Measurements from ENCODE around the gene ERCC1. TPM values are rescaled to one million over a fixed set of nuclear protein-coding genes. Genes with fewer than 3 reads are reported as not detected.

ERCC1 gene
- total RNA-seq, 1 experiment from 2014 or later, result 125 TPM

DNA sequence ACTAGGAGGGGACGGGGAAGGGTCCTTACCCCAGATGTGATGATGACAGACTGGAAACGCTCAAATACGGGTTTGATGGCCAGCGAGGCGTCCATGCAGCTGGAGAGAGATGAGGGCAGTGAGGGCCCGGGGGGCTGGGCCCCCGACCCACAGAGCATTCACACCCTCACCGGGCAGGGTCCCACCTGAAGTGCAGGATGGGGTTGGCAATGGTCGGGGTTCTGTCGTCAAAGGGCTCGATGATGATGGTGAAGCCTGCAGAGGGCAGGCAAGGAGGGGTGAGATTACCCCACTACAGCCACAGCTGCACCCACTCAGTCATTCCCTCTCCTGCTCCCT is 66.3 kb downstream of the ERCC1 start:
- DNase-seq (ENCODE audit: low read depth, low spot score), result no peak
- in situ Hi-C loops (cut with HindIII; ENCODE audit: low pct_unique_long_range_greater_than_20kb, low sequenced_read_pairs), result no loop called here

Small RNAs within 50 kb of the gene (small RNA-seq; reads per million reads assigned to genes)
- 0 reads per million in 2 experiments for gene MIR6088

Other genes with a start within 250 kb of the ERCC1 start
- 22.1 and 22.3 TPM in 2 replicates for gene TRAPPC6A, start 245.7 kb downstream of the ERCC1 start, total RNA-seq (2014; rRNA removed; shearing (Covaris generic))
- 3.7 and 5.3 TPM in 2 replicates for gene BLOC1S3, start 245.1 kb downstream of the ERCC1 start, total RNA-seq (2014; rRNA removed; shearing (Covaris generic))
- gene EXOC3L2, start 178.5 kb downstream of the ERCC1 start, total RNA-seq (2014; rRNA removed; shearing (Covaris generic)), result not detected in 2 replicates
- 7.2 and 7.7 TPM in 2 replicates for gene MARK4, start 172.6 kb downstream of the ERCC1 start, total RNA-seq (2014; rRNA removed; shearing (Covaris generic))
- not detected in 2 replicates for gene CKM, start 101.0 kb downstream of the ERCC1 start, total RNA-seq (2014; rRNA removed; shearing (Covaris generic))
- gene KLC3, start 83.2 kb downstream of the ERCC1 start, total RNA-seq (2014; rRNA removed; shearing (Covaris generic)), result 0.43 and 1.3 TPM in 2 replicates
- gene ERCC2, start 53.3 kb downstream of the ERCC1 start, total RNA-seq (2014; rRNA removed; shearing (Covaris generic)), result 10.7 and 13.8 TPM in 2 replicates
- gene PPP1R13L, start 18.8 kb downstream of the ERCC1 start, total RNA-seq (2014; rRNA removed; shearing (Covaris generic)), result 1.5 and 1.8 TPM in 2 replicates
- gene POLR1G, start 17.3 kb downstream of the ERCC1 start, total RNA-seq (2014; rRNA removed; shearing (Covaris generic)), result 19.3 and 20.2 TPM in 2 replicates
- gene FOSB, start 44.1 kb upstream of the ERCC1 start, total RNA-seq (2014; rRNA removed; shearing (Covaris generic)), result 0.13 and 0.42 TPM in 2 replicates
- 10.0 and 12.8 TPM in 2 replicates for gene RTN2, start 73.1 kb upstream of the ERCC1 start, total RNA-seq (2014; rRNA removed; shearing (Covaris generic))
- 0.74 and 1.9 TPM in 2 replicates for gene PPM1N, start 74.5 kb upstream of the ERCC1 start, total RNA-seq (2014; rRNA removed; shearing (Covaris generic))
- gene VASP, start 83.6 kb upstream of the ERCC1 start, total RNA-seq (2014; rRNA removed; shearing (Covaris generic)), result 42.6 and 44.1 TPM in 2 replicates
- gene OPA3, start 160.9 kb upstream of the ERCC1 start, total RNA-seq (2014; rRNA removed; shearing (Covaris generic)), result 7.0 and 10.2 TPM in 2 replicates
- gene GPR4, start 178.3 kb upstream of the ERCC1 start, total RNA-seq (2014; rRNA removed; shearing (Covaris generic)), result 0.24 TPM in 1 of 2 replicates, not detected in the other
- 42.8 and 46.8 TPM in 2 replicates for gene EML2, start 215.5 kb upstream of the ERCC1 start, total RNA-seq (2014; rRNA removed; shearing (Covaris generic))
- 0.05 TPM in 1 of 2 replicates, not detected in the other for gene GIPR, start 244.3 kb upstream of the ERCC1 start, total RNA-seq (2014; rRNA removed; shearing (Covaris generic))

All from SK-MEL-5 (cell line).